Measurements from ENCODE around the gene IFNA5. TPM values are rescaled to one million over a fixed set of nuclear protein-coding genes. Genes with fewer than 3 reads are reported as not detected.

IFNA5 gene
- total and polyA plus RNA-seq, 2 of the 8 experiments (the other 6 are each of a cell fraction or from before 2014, with no cell fraction given) = not detected

GRCh38 chr9:21316032-21316842, 11.1 kb upstream of the IFNA5 start (continued):
- TF ChIP-seq BRCA1 (IDR thresholded peaks at IDR 0.05; ENCODE audit: low read depth, low read length) = no peak
